GM12878 (cell line): ENCODE results near the gene MRPL53. TPM values are rescaled to one million over a fixed set of nuclear protein-coding genes. Genes with fewer than 3 reads are reported as not detected.

ENCODE experiments used
- BCL3 ChIP-seq: IDR thresholded peaks from 2 replicates; pipeline ENCODE4 v1.6.1; 2011; ENCODE audit warnings: borderline replicate concordance, low read depth, mild to moderate bottlenecking, moderate library complexity, low read length; ENCODE audit not compliant: insufficient read depth, poor library complexity, severe bottlenecking
- CTCF ChIP-seq, 3 experiments: IDR thresholded peaks in 2 of 3; conservative IDR thresholded peaks in 1 of 3; 2 replicates each; pipeline ENCODE4 v1.5.1; 2011; ENCODE audit warnings: low read depth in 3 of 3, low read length in 3 of 3, mild to moderate bottlenecking in 3 of 3, control low read depth in 2 of 3, moderate library complexity in 2 of 3, inconsistent platforms in 1 of 3, mixed read lengths in 1 of 3; ENCODE audit not compliant: control insufficient read depth in 2 of 3, insufficient read depth in 1 of 3; ENCODE audit errors: extremely low read depth in 1 of 3
- FOS ChIP-seq: IDR thresholded peaks from 3 replicates; pipeline ENCODE4 v1.6.1; 2011; ENCODE audit warnings: borderline replicate concordance; ENCODE audit not compliant: insufficient read length; ENCODE audit errors: extremely low read depth
- MYB ChIP-seq: fragments of 150-350 bp; IDR thresholded peaks from 2 replicates; pipeline ENCODE4 v1.6.1; 2014; ENCODE audit warnings: mild to moderate bottlenecking, low read depth, low read length, borderline replicate concordance
- PAX8 ChIP-seq: fragments of 450-650 bp; IDR thresholded peaks from 2 replicates; pipeline ENCODE4 v1.6.1; 2017; ENCODE audit warnings: mild to moderate bottlenecking, moderate library complexity
- POLR2A ChIP-seq: IDR thresholded peaks from 2 replicates; pipeline ENCODE4 v1.6.1; 2011; ENCODE audit warnings: low read depth, mild to moderate bottlenecking, low read length
- SIN3A ChIP-seq: IDR thresholded peaks from 2 replicates; pipeline ENCODE4 v1.6.1; 2012; ENCODE audit warnings: low read depth, low read length, improper control_type of control experiment
- SMAD5 ChIP-seq: IDR thresholded peaks from 2 replicates; pipeline ENCODE4 v1.6.1; 2016; ENCODE audit warnings: antibody characterized with exemption, low read depth
- STAT3 ChIP-seq: IDR thresholded peaks from 2 replicates; pipeline ENCODE4 v1.6.1; 2011; ENCODE audit warnings: low read depth, low read length, improper control_type of control experiment
- YBX1 ChIP-seq: fragments of 450-650 bp; IDR thresholded peaks from 2 replicates; pipeline ENCODE4 v1.6.1; 2016; ENCODE audit warnings: antibody characterized with exemption
- ZBED1 ChIP-seq: IDR thresholded peaks from 2 replicates; pipeline ENCODE4 v1.6.1; 2016; ENCODE audit warnings: borderline replicate concordance
- ZNF24 ChIP-seq: fragments of 450-650 bp; IDR thresholded peaks from 2 replicates; pipeline ENCODE4 v1.6.1; 2017; ENCODE audit warnings: antibody characterized with exemption, mild to moderate bottlenecking
- ZSCAN29 ChIP-seq: fragments of 450-650 bp; IDR thresholded peaks from 2 replicates; pipeline ENCODE4 v1.6.1; 2017; ENCODE audit warnings: mild to moderate bottlenecking, moderate library complexity
- polyA plus RNA-seq, 11 experiments: library from polyadenylated mRNA; depleted of rRNA in 4 of 11; unstranded in 6 of 11; stranded (reverse) in 5 of 11; fragments of >200 nt; fragmentation: Nextera tagmentation in 4 of 11; fragmentation: Illumina TruSeq in 1 of 11; extraction: Ambion mirVana in 4 of 11; extraction: Trizol in 1 of 11; gene quantifications; 1 replicate in 1 of 11; 2 replicates in 10 of 11; pipeline versions ENCODE4 v1.2.1 to v1.2.3, GENCODE V29; 2011 to 2016; ENCODE audit warnings: inconsistent platforms in 2 of 11, missing spikeins in 2 of 11, low read depth in 1 of 11
- total RNA-seq, 4 experiments: library from RNA; depleted of rRNA in 3 of 4; stranded (reverse); fragments of >200 nt in 3 of 4; fragmentation: Illumina TruSeq in 1 of 4; extraction: Trizol in 1 of 4; gene quantifications; 2 replicates each; pipeline versions ENCODE4 v1.2.1 to v1.2.3, GENCODE V29; 2013 to 2021
- TF ChIP-seq, protein P1 (sequence below): fragments of 450-650 bp; IDR thresholded peaks from 2 replicates; pipeline ENCODE4 v1.6.1; 2017; ENCODE audit warnings: antibody characterized with exemption, mild to moderate bottlenecking, moderate library complexity
- TF ChIP-seq, protein P2 (sequence below): fragments of 450-650 bp; conservative IDR thresholded peaks from 2 replicates; pipeline ENCODE4 v1.6.1; 2017; ENCODE audit warnings: mild to moderate bottlenecking, moderate library complexity
- TF ChIP-seq, protein P3 (sequence below): fragments of 150-350 bp; IDR thresholded peaks from 2 replicates; pipeline ENCODE4 v1.6.1; 2014; ENCODE audit warnings: mild to moderate bottlenecking, low read depth, low read length

MRPL53 gene
- total and polyA plus RNA-seq, 10 of the 15 experiments (the other 5 are each of a cell fraction or from before 2014, with no cell fraction given) = 15.1 to 167 (median 80.9) TPM

DNA sequence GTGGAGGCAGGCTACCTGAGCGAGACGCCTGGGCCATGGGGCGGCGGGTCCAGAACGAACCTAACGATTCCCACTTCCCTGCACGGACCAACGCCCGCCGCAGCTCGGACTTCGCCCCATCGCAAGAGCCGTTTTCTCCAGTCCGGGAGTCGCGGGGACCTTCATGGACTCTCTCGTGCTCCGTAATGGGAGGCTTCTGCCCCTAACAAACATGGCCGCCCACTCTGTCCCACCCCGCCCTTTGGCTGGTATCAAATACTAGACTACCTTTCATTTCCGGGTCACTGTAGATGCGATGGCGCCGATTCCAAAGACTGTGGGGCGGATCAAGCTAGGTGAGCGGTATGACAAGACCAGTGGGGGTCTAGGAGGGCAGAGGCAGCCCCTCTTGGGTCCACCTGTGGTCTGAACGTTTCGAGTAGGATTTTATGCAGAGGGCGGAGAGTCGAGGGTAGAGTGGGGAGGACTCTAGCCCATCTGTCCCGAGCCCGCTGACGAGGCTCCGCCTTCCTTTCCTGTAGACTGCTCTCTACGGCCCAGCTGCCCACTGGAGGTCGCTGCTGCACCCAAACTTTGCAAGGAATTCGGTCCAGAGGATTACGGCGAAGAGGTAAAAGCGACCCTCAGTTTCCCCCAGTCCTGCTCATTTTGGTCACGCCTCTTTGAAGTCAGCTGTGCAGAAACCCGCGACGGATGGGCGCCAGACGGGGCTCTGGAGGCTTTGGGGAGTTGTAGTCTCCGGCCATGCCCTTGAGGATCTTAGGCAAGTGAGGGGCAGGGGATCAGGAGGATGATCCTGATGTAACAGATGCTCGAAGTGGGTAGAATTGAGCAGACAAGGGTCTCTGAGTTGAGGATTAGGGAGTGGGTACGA lies 10.6 kb upstream of the MRPL53 start, which contains the start of the genes CCDC142 and TTC31 (continued):
- TF ChIP-seq, protein P1, sequence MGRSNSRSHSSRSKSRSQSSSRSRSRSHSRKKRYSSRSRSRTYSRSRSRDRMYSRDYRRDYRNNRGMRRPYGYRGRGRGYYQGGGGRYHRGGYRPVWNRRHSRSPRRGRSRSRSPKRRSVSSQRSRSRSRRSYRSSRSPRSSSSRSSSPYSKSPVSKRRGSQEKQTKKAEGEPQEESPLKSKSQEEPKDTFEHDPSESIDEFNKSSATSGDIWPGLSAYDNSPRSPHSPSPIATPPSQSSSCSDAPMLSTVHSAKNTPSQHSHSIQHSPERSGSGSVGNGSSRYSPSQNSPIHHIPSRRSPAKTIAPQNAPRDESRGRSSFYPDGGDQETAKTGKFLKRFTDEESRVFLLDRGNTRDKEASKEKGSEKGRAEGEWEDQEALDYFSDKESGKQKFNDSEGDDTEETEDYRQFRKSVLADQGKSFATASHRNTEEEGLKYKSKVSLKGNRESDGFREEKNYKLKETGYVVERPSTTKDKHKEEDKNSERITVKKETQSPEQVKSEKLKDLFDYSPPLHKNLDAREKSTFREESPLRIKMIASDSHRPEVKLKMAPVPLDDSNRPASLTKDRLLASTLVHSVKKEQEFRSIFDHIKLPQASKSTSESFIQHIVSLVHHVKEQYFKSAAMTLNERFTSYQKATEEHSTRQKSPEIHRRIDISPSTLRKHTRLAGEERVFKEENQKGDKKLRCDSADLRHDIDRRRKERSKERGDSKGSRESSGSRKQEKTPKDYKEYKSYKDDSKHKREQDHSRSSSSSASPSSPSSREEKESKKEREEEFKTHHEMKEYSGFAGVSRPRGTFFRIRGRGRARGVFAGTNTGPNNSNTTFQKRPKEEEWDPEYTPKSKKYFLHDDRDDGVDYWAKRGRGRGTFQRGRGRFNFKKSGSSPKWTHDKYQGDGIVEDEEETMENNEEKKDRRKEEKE = no peak
- TF ChIP-seq, protein P2, sequence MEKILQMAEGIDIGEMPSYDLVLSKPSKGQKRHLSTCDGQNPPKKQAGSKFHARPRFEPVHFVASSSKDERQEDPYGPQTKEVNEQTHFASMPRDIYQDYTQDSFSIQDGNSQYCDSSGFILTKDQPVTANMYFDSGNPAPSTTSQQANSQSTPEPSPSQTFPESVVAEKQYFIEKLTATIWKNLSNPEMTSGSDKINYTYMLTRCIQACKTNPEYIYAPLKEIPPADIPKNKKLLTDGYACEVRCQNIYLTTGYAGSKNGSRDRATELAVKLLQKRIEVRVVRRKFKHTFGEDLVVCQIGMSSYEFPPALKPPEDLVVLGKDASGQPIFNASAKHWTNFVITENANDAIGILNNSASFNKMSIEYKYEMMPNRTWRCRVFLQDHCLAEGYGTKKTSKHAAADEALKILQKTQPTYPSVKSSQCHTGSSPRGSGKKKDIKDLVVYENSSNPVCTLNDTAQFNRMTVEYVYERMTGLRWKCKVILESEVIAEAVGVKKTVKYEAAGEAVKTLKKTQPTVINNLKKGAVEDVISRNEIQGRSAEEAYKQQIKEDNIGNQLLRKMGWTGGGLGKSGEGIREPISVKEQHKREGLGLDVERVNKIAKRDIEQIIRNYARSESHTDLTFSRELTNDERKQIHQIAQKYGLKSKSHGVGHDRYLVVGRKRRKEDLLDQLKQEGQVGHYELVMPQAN = peak; percentile 93
- no peak for TF ChIP-seq BCL3
- no peak for TF ChIP-seq ZBED1
- TF ChIP-seq MYB = no peak
- TF ChIP-seq CTCF (IDR thresholded peaks at IDR 0.05 in 2 of 3, conservative IDR thresholded peaks at IDR 0.05 in 1 of 3; ENCODE audit: control insufficient read depth in 2 of 3, extremely low read depth in 1 of 3, insufficient read depth in 1 of 3, low read depth in 3 of 3, low read length in 3 of 3) = peak; percentile 93 to 97 (median 97)
- TF ChIP-seq, protein P3, sequence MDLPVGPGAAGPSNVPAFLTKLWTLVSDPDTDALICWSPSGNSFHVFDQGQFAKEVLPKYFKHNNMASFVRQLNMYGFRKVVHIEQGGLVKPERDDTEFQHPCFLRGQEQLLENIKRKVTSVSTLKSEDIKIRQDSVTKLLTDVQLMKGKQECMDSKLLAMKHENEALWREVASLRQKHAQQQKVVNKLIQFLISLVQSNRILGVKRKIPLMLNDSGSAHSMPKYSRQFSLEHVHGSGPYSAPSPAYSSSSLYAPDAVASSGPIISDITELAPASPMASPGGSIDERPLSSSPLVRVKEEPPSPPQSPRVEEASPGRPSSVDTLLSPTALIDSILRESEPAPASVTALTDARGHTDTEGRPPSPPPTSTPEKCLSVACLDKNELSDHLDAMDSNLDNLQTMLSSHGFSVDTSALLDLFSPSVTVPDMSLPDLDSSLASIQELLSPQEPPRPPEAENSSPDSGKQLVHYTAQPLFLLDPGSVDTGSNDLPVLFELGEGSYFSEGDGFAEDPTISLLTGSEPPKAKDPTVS = no peak
- peak; percentile 84; the same call in 1 of the 2 replicates for TF ChIP-seq SMAD5
- TF ChIP-seq PAX8 = no peak
- no peak for TF ChIP-seq ZSCAN29
- peak; percentile 85; the same call in 1 of the 2 replicates for TF ChIP-seq SIN3A
- no peak for TF ChIP-seq STAT3
- no peak for TF ChIP-seq FOS
- TF ChIP-seq POLR2A = peak; percentile 83
- TF ChIP-seq ZNF24 = no peak
- no peak for TF ChIP-seq YBX1
